Measurements from ENCODE around the gene CELF4.

DNA sequence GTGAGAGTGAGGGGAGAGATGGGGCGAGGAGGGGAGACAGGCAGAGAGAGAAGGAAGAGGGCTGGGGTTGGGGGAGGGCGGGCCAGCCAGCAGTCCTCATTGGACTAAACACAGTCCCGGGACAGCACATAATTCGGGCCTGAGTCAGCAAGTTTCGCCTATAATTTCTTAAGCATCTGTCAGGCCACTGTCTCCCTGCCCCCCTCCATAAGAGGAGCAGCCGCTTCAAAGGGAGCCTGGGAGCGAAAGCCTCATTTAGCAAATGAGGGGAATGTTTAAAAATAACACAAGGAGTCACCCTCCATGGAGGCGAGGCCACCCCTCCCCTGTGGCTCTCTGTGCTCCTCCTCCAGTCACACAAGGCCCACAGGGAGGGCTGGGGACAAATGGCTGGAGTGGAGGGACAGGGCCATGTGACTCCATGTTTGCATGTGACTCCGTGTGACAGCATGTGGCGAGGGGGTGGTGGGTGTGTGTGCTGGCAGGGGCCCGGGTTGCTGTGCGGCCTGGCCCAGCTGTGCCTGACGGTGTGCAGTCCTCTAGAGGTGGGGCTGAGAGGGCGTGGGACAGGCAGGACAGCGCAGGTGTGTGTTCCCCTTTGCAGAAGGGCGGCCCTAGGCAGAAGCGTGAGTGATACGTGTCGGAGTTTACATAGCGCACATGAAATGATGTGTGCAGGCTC, 162.4 kb downstream of the CELF4 start:
- TF ChIP-seq, protein P1, sequence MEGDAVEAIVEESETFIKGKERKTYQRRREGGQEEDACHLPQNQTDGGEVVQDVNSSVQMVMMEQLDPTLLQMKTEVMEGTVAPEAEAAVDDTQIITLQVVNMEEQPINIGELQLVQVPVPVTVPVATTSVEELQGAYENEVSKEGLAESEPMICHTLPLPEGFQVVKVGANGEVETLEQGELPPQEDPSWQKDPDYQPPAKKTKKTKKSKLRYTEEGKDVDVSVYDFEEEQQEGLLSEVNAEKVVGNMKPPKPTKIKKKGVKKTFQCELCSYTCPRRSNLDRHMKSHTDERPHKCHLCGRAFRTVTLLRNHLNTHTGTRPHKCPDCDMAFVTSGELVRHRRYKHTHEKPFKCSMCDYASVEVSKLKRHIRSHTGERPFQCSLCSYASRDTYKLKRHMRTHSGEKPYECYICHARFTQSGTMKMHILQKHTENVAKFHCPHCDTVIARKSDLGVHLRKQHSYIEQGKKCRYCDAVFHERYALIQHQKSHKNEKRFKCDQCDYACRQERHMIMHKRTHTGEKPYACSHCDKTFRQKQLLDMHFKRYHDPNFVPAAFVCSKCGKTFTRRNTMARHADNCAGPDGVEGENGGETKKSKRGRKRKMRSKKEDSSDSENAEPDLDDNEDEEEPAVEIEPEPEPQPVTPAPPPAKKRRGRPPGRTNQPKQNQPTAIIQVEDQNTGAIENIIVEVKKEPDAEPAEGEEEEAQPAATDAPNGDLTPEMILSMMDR (conservative IDR thresholded peaks at IDR 0.05 in 1 of 2, IDR thresholded peaks at IDR 0.05 in 1 of 2; ENCODE audit: low read depth in 1 of 2, low read length in 2 of 2), result no peak
- no peak for TF ChIP-seq EZH2 (IDR thresholded peaks at IDR 0.05; ENCODE audit: low read length, missing control alignments)
